GM18861 (cell line): ENCODE measurements around the gene ACLY.

Experiments
- ATAC-seq: cut with Tn5 transposase; IDR thresholded peaks from one replicate; pipeline ENCODE4 v1.9.1; 2021; ENCODE audit not compliant: unreplicated experiment

Gene ACLY

GRCh38 chr17:41918314-41919164, at the start of gene ACLY:
TSS of gene ACLY (minus strand) at chr17:41918951. CDS start at chr17:41913873, 5,078 bp downstream.
- peak; percentile 86 for ATAC-seq

- ATAC-seq = no peak
Observed at GRCh38 chr17:41967921-41968578, 49.3 kb upstream of the ACLY start.

GRCh38 chr17:41967141-41967920, 48.6 kb upstream of the ACLY start:
- peak; percentile 5 for ATAC-seq

- peak; percentile 48 for ATAC-seq
Observed at GRCh38 chr17:41966463-41967140, 47.9 kb upstream of the ACLY start, which contains the start of gene CNP. TSS of gene CNP (plus strand) at chr17:41966795. CDS start at chr17:41966885, 90 bp downstream.

- ATAC-seq = no peak
Observed at GRCh38 chr17:41965694-41966462, 47.1 kb upstream of the ACLY start.

GRCh38 chr17:41962768-41963434, 44.1 kb upstream of the ACLY start:
- ATAC-seq = no peak

- no peak for ATAC-seq
Observed at GRCh38 chr17:41962111-41962510, 43.4 kb upstream of the ACLY start.

GRCh38 chr17:41959336-41960095, 40.8 kb upstream of the ACLY start:
- no peak for ATAC-seq

- no peak for ATAC-seq
Observed at GRCh38 chr17:41959030-41959335, 40.2 kb upstream of the ACLY start.

- ATAC-seq = no peak
Observed at GRCh38 chr17:41957869-41958439, 39.2 kb upstream of the ACLY start.

- ATAC-seq = no peak
Observed at GRCh38 chr17:41957031-41957868, 38.5 kb upstream of the ACLY start.

- no peak for ATAC-seq
Observed at GRCh38 chr17:41956522-41956921, 37.8 kb upstream of the ACLY start.

- ATAC-seq = no peak
Observed at GRCh38 chr17:41948762-41949460, 30.2 kb upstream of the ACLY start.

- ATAC-seq = no peak
Observed at GRCh38 chr17:41944943-41945342, 26.2 kb upstream of the ACLY start.

GRCh38 chr17:41943492-41943891, 24.7 kb upstream of the ACLY start:
- no peak for ATAC-seq

GRCh38 chr17:41942626-41943373, 24.0 kb upstream of the ACLY start:
- ATAC-seq = no peak
